BLaER1 treated with 17β-estradiol and CSF1 and Interleukin-3, amounts not matched to agents 10 nM and 100 nM (cell line): ENCODE measurements around the gene SPA17.

Experiments used
- H3K27ac ChIP-seq, 11 experiments: shearing (Covaris generic); formaldehyde crosslinking; 2 replicates each; pipeline ENCODE4 v1.8.1; 2022
- H3K27me3 ChIP-seq, 11 experiments: shearing (Covaris generic); formaldehyde crosslinking; 2 replicates each; pipeline ENCODE4 v1.8.1; 2022
- H3K36me3 ChIP-seq, 11 experiments: shearing (Covaris generic); formaldehyde crosslinking; 2 replicates each; pipeline ENCODE4 v1.8.1; 2022
- H3K4me1 ChIP-seq, 10 experiments: shearing (Covaris generic); formaldehyde crosslinking; 2 replicates each; pipeline ENCODE4 v1.8.1; 2022
- H3K4me2 ChIP-seq, 11 experiments: shearing (Covaris generic); formaldehyde crosslinking; 2 replicates each; pipeline ENCODE4 v1.8.1; 2022
- H3K4me3 ChIP-seq, 10 experiments: shearing (Covaris generic); formaldehyde crosslinking; 2 replicates each; pipeline ENCODE4 v1.8.1; 2022
- H3K9ac ChIP-seq, 11 experiments: shearing (Covaris generic); formaldehyde crosslinking; 2 replicates each; pipeline ENCODE4 v1.8.1; 2022
- H3K9me3 ChIP-seq, 11 experiments: shearing (Covaris generic); formaldehyde crosslinking; replicated peaks in 1 of 11; 2 replicates each; pipeline ENCODE4 v1.8.1; 2022
- H4K20me1 ChIP-seq, 11 experiments: shearing (Covaris generic); formaldehyde crosslinking; 2 replicates each; pipeline ENCODE4 v1.8.1; 2022
- Cebpa-rat ChIP-seq, 11 experiments: shearing (Covaris generic); IDR thresholded peaks; 2 replicates each; pipeline ENCODE4 v1.8.1; 2022

SPA17 gene

DNA sequence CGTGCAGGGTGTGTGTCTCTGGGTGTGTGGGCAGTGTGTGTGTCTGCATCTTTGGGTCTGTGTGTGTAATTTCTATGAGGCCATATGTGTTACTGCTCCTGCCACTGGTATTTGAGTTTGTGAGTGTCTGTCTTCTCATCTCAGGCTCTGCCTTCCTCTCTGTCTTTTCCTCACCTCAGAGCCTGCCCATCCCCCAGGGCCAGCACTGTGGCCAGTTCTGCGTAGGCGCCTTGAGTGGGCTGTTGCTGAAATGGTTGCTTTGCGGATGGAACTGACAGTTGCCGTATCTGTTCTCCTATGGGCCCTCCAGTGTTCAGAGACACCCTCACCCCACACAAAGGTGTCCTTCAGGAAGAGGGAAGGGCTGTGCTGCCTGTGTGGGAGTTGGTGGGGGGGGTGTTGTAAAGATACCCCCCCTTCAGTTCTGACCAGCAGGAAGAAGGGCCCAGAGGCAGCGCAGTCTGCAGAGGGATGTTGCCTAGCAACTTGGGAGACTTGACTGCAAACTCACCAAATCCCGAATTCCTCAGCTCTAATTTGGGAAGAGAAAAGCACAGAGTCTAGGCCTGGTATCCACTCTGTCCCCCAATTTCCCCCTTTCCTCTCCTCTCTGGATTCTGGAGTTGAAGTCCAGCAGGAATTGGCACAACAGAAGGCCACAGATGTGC lies 64.1 kb downstream of the SPA17 start:
- Histone ChIP-seq H4K20me1 (peaks cover 0 to 21% (median 12%) of the 10 kb centered on the region in 11 experiments; a peak in 10 of 22 replicates), H3K27me3 (peaks cover 0 to 5% (median 0%) of the 10 kb centered on the region in 11 experiments; a peak in 1 of 22 replicates), H3K4me2 (peak overlapping the region; percentile 61 to 93 (median 76); a peak in 21 of 22 replicates), H3K27ac (peak overlapping the region in 4 of 11 experiments; percentile 27 to 67 (median 60); a peak in 4 of 22 replicates), H3K9ac (no peak overlapping the region), H3K4me3 (no peak overlapping the region), H3K36me3 (peaks cover 0 to 2% (median 0%) of the 10 kb centered on the region in 11 experiments; a peak in 1 of 22 replicates), H3K9me3 (no peaks in the 10 kb centered on the region), H3K4me1 (peaks cover 45 to 77% (median 53%) of the 10 kb centered on the region in 10 experiments)
- TF ChIP-seq Cebpa-rat (IDR thresholded peaks at IDR 0.05), result no peak

DNA sequence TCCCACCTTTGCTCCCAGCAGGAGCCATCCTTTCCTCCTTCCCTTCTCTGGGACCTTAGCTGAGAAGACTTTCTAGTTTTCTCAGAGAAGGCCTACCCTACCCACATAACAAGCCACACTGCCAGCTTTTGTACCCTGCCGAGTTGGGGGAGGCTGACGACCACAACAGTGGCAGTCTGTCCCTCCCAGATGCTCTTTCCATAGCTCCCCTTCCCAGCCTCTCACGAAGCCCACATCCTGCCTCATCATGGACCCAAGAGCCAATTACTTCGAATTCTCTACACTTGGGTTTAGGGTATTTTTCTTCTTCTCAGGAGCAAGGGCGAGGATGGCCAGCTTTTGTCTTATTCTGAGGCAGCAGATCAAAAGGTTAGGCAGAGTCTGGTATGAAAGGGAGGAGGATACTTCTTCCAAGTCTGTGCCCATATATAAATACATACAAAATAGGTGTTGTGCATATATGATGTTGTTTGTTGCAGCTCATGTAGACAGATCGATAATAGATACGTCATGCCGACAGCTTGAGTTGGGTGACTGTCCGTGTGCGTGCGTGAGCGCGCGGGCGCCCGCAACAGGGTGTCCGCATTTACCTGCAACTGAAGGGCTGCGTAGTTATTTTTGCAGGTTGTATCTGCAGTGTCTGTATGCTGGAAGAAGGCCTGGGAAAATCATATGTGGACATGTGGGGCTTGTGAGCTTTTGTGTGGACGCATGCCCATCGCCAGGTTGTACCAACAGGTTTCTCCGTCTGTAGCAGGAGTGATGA lies 65.2 kb downstream of the SPA17 start:
- Histone ChIP-seq H3K36me3 (peaks cover 0 to 6% (median 0%) of the 10 kb centered on the region in 11 experiments; a peak in 1 of 22 replicates), H4K20me1 (peaks cover 0 to 32% (median 16%) of the 10 kb centered on the region in 11 experiments; a peak in 10 of 22 replicates), H3K4me1 (peaks cover 45 to 75% (median 52%) of the 10 kb centered on the region in 10 experiments), H3K9ac (no peak overlapping the region), H3K9me3 (no peaks in the 10 kb centered on the region), H3K27ac (no peak overlapping the region), H3K27me3 (peaks cover 0 to 5% (median 0%) of the 10 kb centered on the region in 11 experiments; a peak in 1 of 22 replicates), H3K4me2 (peak overlapping the region; percentile 84 to 98 (median 93)), H3K4me3 (peak overlapping the region in 1 of 10 experiments; percentile 72; a peak in 2 of 20 replicates)
- TF ChIP-seq Cebpa-rat (IDR thresholded peaks at IDR 0.05), result no peak

DNA sequence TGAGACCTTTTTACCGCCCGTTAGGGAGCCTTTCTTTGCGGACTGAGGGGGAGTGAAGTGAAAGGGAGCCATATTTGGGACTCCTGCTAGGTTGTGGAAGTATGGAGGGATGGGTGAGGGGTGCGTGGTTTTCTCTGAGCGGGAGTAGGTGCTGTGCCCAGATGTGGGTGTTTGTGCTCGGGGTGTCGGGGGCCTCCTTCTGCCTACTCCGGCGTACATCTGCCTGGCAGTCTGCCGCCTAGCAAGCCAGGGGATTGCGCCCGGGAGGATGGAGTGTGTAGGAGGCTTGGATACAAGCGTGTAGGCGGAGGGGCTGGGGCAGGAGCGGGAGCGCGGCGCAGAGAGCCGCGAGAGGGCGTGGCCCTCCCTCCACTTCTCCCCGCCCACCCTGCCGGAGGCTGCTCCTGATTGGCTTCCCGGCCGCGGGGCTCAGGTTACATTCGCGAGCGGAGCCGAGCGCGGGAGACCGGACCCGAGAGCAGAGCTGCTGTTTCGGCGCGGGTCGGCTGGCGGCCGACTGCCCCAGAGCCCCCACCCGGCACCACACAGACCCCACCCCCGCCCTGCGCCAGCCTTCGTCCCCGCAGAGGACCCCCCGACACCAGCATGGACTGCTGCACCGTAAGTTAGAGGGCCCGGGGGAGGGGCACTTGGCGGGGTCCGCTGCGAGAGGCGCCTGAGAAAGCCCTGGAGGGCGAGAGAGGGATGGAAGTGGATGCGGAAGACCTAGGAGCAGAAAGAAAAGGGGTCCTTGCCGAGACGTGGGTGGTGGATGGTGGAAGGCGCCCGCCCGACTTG lies 66.0 kb downstream of the SPA17 start, which contains the start of gene NRGN:
NRGN (plus strand) TSS at position 464 of the 798 bp plus-strand sequence; CDS start at position 607, 143 bp downstream.
- peak within 1 kb of the TSS in 7 of 11 experiments; percentile 26 to 72 (median 52); a peak in 13 of 22 replicates for H3K27ac ChIP-seq
- H3K36me3 ChIP-seq, result peaks cover 0 to 6% (median 0%) of the 10 kb centered on the region in 11 experiments; a peak in 2 of 22 replicates
- H4K20me1 ChIP-seq, result peaks cover 0 to 40% (median 16%) of the 10 kb centered on the region in 11 experiments; a peak in 10 of 22 replicates
- peaks cover 0 to 5% (median 0%) of the 10 kb centered on the region in 11 experiments; a peak in 1 of 22 replicates for H3K27me3 ChIP-seq
- no peak for TF ChIP-seq Cebpa-rat (IDR thresholded peaks at IDR 0.05)
- H3K4me1 ChIP-seq, result peaks cover 45 to 72% (median 52%) of the 10 kb centered on the region in 10 experiments
- peak within 1 kb of the TSS; percentile 64 to 78 (median 74); a peak in 21 of 22 replicates for H3K9ac ChIP-seq
- peak within 1 kb of the TSS; percentile 64 to 81 (median 71) for H3K4me3 ChIP-seq
- no peaks in the 10 kb centered on the region for H3K9me3 ChIP-seq
- H3K4me2 ChIP-seq, result peak within 1 kb of the TSS; percentile 84 to 98 (median 93)

DNA sequence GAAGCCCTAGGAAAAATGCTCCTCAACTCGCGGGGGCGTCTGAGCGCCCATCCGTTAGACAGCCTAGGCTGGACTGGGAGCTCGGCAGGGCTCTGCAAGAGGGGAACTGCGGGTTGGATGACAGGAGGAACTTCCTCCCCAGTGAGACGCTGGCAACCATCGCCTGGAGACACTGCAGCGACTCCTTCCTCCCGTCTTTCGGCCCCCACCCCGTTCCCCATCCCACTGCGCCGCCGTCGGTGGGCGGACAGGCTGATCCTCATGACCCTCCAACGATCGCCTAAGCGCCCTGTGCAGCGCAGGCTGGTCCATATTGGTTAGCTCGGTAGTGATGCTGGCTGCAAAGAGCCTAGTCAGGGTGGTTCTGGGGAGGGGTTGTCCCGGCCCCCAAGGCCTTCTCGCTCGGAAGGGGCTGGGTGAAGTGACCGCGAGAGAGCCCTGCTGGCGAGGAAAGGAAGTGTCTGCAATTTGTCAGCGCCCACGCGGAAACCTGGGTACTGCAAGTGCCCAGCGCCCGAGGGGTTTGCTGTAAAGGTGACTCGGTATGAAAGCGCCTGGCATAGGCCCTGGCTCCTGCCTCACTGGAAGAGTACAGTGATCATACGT lies 66.7 kb downstream of the SPA17 start:
- Histone ChIP-seq H3K9me3 (no peaks in the 10 kb centered on the region), H3K4me3 (peak overlapping the region; percentile 64 to 81 (median 71)), H4K20me1 (peaks cover 0 to 47% (median 16%) of the 10 kb centered on the region in 11 experiments; a peak in 10 of 22 replicates), H3K4me1 (peaks cover 49 to 79% (median 56%) of the 10 kb centered on the region in 10 experiments), H3K9ac (peak overlapping the region; percentile 64 to 78 (median 74); a peak in 21 of 22 replicates), H3K27ac (peak overlapping the region in 7 of 11 experiments; percentile 26 to 72 (median 52); a peak in 13 of 22 replicates), H3K36me3 (peaks cover 0 to 6% (median 0%) of the 10 kb centered on the region in 11 experiments; a peak in 2 of 22 replicates), H3K27me3 (peaks cover 0 to 5% (median 0%) of the 10 kb centered on the region in 11 experiments; a peak in 1 of 22 replicates), H3K4me2 (peak overlapping the region; percentile 84 to 98 (median 93))
- TF ChIP-seq Cebpa-rat (IDR thresholded peaks at IDR 0.05), result no peak

DNA sequence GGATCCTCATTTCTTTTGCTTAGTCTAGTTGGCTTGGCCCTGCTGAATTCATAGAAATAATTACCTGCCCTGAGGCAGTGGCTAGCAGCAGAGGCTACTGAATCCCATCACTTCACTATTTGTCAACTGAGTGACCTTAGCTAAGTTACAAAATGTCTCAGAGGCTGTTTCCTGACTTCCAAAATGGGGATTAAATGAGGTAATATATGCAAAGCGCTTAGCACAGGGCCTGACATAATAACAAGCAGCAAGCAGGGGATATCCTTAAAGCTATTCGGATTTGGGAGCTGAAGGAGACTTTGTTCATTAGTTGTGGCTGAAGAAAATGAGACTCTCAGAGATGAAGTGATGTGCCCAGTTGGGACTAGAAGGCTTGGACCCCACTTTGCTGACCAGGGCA lies 68.9 kb downstream of the SPA17 start:
- peaks cover 0 to 6% (median 0%) of the 10 kb centered on the region in 11 experiments; a peak in 2 of 22 replicates for H3K36me3 ChIP-seq
- no peak overlapping the region for H3K27ac ChIP-seq
- H3K27me3 ChIP-seq, result peaks cover 0 to 5% (median 0%) of the 10 kb centered on the region in 11 experiments; a peak in 2 of 22 replicates
- TF ChIP-seq Cebpa-rat (IDR thresholded peaks at IDR 0.05), result no peak
- H3K4me1 ChIP-seq, result peaks cover 43 to 78% (median 55%) of the 10 kb centered on the region in 10 experiments
- H3K4me2 ChIP-seq, result peak overlapping the region in 6 of 11 experiments; percentile 8 to 93 (median 84); a peak in 9 of 22 replicates
- no peak overlapping the region; a peak in 1 of 20 replicates for H3K4me3 ChIP-seq
- H4K20me1 ChIP-seq, result peaks cover 0 to 50% (median 16%) of the 10 kb centered on the region in 11 experiments; a peak in 10 of 22 replicates
- no peak overlapping the region for H3K9ac ChIP-seq
- no peaks in the 10 kb centered on the region for H3K9me3 ChIP-seq

DNA sequence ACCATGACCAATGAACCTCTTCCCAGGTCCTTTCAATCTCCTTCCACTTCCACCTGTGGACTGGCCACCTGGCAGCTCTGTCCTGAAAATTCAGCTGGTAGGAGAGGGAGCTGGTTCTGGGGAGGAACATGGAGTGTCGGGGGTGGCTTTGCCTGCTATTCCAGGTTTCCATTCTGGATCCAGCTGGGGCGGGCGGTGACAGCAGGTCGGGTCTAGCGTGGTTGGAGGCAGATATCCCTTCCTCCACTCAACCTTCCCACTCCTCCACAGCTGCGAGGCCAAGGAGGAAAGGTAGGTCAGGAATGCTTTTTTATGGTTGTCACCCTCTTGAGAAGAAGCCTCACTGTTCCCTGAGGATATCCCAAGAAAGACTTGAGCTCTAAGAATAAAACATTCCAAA lies 69.3 kb downstream of the SPA17 start:
- Histone ChIP-seq H3K9me3 (no peaks in the 10 kb centered on the region), H3K9ac (no peak overlapping the region), H3K4me2 (peak overlapping the region in 5 of 11 experiments; percentile 8 to 90 (median 84); a peak in 8 of 22 replicates), H4K20me1 (peaks cover 0 to 50% (median 16%) of the 10 kb centered on the region in 11 experiments; a peak in 10 of 22 replicates), H3K4me3 (no peak overlapping the region), H3K36me3 (peaks cover 0 to 6% (median 0%) of the 10 kb centered on the region in 11 experiments; a peak in 2 of 22 replicates), H3K27ac (no peak overlapping the region), H3K4me1 (peaks cover 41 to 78% (median 57%) of the 10 kb centered on the region in 10 experiments), H3K27me3 (peaks cover 0 to 5% (median 0%) of the 10 kb centered on the region in 11 experiments; a peak in 2 of 22 replicates)
- no peak for TF ChIP-seq Cebpa-rat (IDR thresholded peaks at IDR 0.05)

DNA sequence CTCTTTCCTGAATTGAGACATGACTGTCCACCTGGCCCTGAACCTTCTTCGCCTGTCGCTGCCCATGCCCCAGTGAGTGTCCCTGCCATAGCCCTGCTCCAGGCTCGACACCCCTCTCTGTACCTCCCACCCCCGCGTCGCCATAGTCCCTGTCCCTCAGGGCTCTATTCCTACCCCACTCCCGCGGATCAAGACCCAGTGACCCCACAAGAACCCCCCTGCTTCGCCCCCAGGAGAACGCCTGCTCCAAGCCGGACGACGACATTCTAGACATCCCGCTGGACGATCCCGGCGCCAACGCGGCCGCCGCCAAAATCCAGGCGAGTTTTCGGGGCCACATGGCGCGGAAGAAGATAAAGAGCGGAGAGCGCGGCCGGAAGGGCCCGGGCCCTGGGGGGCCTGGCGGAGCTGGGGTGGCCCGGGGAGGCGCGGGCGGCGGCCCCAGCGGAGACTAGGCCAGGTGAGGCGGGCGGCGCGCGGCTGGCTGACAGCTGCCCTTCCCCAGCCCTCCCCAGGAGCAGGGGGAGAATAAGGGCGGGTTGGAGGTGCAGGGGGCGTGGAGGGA lies 71.6 kb downstream of the SPA17 start:
- H3K36me3 ChIP-seq, result peaks cover 0 to 6% (median 0%) of the 10 kb centered on the region in 11 experiments; a peak in 2 of 22 replicates
- peak overlapping the region in 7 of 10 experiments; percentile 58 to 73 (median 66); a peak in 9 of 20 replicates for H3K4me3 ChIP-seq
- peak overlapping the region in 2 of 11 experiments; percentile 70 to 75; a peak in 4 of 22 replicates for H3K9ac ChIP-seq
- H3K27ac ChIP-seq, result no peak overlapping the region
- TF ChIP-seq Cebpa-rat (IDR thresholded peaks at IDR 0.05), result no peak
- peaks cover 0 to 50% (median 15%) of the 10 kb centered on the region in 11 experiments; a peak in 10 of 22 replicates for H4K20me1 ChIP-seq
- peak overlapping the region; percentile 88 to 99 (median 97) for H3K4me2 ChIP-seq
- H3K4me1 ChIP-seq, result peaks cover 43 to 86% (median 62%) of the 10 kb centered on the region in 10 experiments
- H3K27me3 ChIP-seq, result no peaks in the 10 kb centered on the region; a peak in 1 of 22 replicates
- H3K9me3 ChIP-seq, result no peaks in the 10 kb centered on the region
